OCI-LY7 (cell line): ENCODE results near the gene ANO10. TPM values are rescaled to one million over a fixed set of nuclear protein-coding genes. Genes with fewer than 3 reads are reported as not detected.
"Not testable (repeated sequence)": the region's sequence is repeated elsewhere in the genome, so short reads cannot be mapped to it uniquely, and the experiment has no call there.

ENCODE experiments used
- BruUV-seq: library from RNA; stranded (reverse); fragments of 400-500 nt; replicated peaks from 2 replicates; lab custom pipeline; 2021; lab: Mats Ljungman, UMichigan
- CTCF ChIA-PET: fragments of 300-600 bp; sonication (Branson Sonifier 250); formaldehyde crosslinking; loops from one replicate; lab custom pipeline; 2022; ENCODE audit warnings: antibody characterized with exemption; ENCODE audit not compliant: unreplicated experiment; lab: Charles Lee
- POLR2A ChIA-PET: fragments of 300-600 bp; sonication (Branson Sonifier 250); formaldehyde crosslinking; loops from one replicate; lab custom pipeline; 2022; ENCODE audit warnings: antibody characterized with exemption; lab: Charles Lee
- DNase-seq: peaks from one replicate; pipeline ENCODE4 v3.0.0-alpha.2; 2015; ENCODE audit warnings: low spot score
- H2AFZ ChIP-seq: fragments of 200-600 bp; sonication (generic), shearing (Covaris generic); 2 replicates; pipeline ENCODE4 v1.6.1; 2014; ENCODE audit warnings: mild to moderate bottlenecking, antibody characterized with exemption, low read length, moderate library complexity
- H3K27ac ChIP-seq: fragments of 200-600 bp; sonication (generic); 2 replicates; pipeline ENCODE4 v1.5.1; 2014; ENCODE audit warnings: mixed run types, low read depth, mild to moderate bottlenecking, moderate library complexity, low read length, inconsistent platforms; ENCODE audit not compliant: poor library complexity, severe bottlenecking
- H3K36me3 ChIP-seq: fragments of 200-600 bp; sonication (generic); 2 replicates; pipeline ENCODE4 v1.6.1; 2014; ENCODE audit warnings: mild to moderate bottlenecking, antibody characterized with exemption, low read length, moderate library complexity, mixed read lengths; ENCODE audit not compliant: insufficient read depth
- H3K4me1 ChIP-seq: fragments of 200-600 bp; sonication (generic); 2 replicates; pipeline ENCODE4 v1.5.1; 2014; ENCODE audit warnings: mild to moderate bottlenecking, low read length; ENCODE audit not compliant: insufficient read depth, poor library complexity, severe bottlenecking
- H3K4me2 ChIP-seq: fragments of 200-600 bp; sonication (generic); 2 replicates; pipeline ENCODE4 v1.6.1; 2014; ENCODE audit warnings: mild to moderate bottlenecking, low read length
- H3K4me3 ChIP-seq: fragments of 200-600 bp; sonication (generic); 2 replicates; pipeline ENCODE4 v1.5.1; 2014; ENCODE audit warnings: mild to moderate bottlenecking, low read depth, low read length; ENCODE audit not compliant: poor library complexity, severe bottlenecking
- H3K79me2 ChIP-seq: fragments of 200-600 bp; sonication (generic); 2 replicates; pipeline ENCODE4 v1.6.1; 2016; ENCODE audit warnings: low read depth, mild to moderate bottlenecking, low read length, moderate library complexity, mixed read lengths; ENCODE audit not compliant: insufficient read depth
- H3K9me2 ChIP-seq: fragments of 200-600 bp; sonication (generic); 2 replicates; pipeline ENCODE4 v1.6.1; 2016; ENCODE audit warnings: mild to moderate bottlenecking, low read length, mixed read lengths; ENCODE audit not compliant: insufficient read depth
- H3K9me3 ChIP-seq: fragments of 200-600 bp; sonication (generic); 2 replicates; pipeline ENCODE4 v1.6.1; 2014; ENCODE audit warnings: mild to moderate bottlenecking, mixed run types, low read length, mixed read lengths
- H4K20me1 ChIP-seq: fragments of 200-600 bp; sonication (generic); 2 replicates; pipeline ENCODE4 v1.6.1; 2014; ENCODE audit warnings: mild to moderate bottlenecking, antibody characterized with exemption, low read length, moderate library complexity, mixed read lengths; ENCODE audit not compliant: insufficient read depth
- CTCF ChIP-seq: fragments of 200-600 bp; sonication (generic); conservative IDR thresholded peaks from 2 replicates; pipeline ENCODE4 v1.5.1; 2014; ENCODE audit warnings: mild to moderate bottlenecking, antibody characterized with exemption, low read length, moderate library complexity, mixed read lengths
- EZH2phosphoT487 ChIP-seq: fragments of 200-600 bp; sonication (generic); IDR thresholded peaks from 2 replicates; pipeline ENCODE4 v1.6.1; 2018; ENCODE audit warnings: low read depth, borderline replicate concordance, mild to moderate bottlenecking, mixed run types, antibody characterized with exemption, low read length, moderate library complexity, mixed read lengths
- intact Hi-C: fragments of 100-400 bp; cut with micrococcal nuclease; formaldehyde crosslinking; loops from one replicate; pipeline ENCODE4 v1.10.0; 2022; ENCODE audit not compliant: unreplicated experiment
- total RNA-seq, 2 experiments: library from RNA; depleted of rRNA in 1 of 2; stranded (reverse); fragments of >200 nt in 1 of 2; shearing (Covaris generic) in 1 of 2; gene quantifications; 2 replicates each; pipeline ENCODE4 v1.2.3, GENCODE V29; 2014 to 2022

Gene ANO10
- total RNA-seq, 2 experiments from 2014 or later: 2.2 to 5.8 TPM

- Histone ChIP-seq H3K4me1 (no peaks in the 10 kb centered on the region), H3K9me3 (no peaks in the 10 kb centered on the region), H3K4me2 (no peak overlapping the region), H4K20me1 (no peaks in the 10 kb centered on the region), H3K4me3 (no peak overlapping the region), H2AFZ (no peak overlapping the region), H3K79me2 (no peaks in the 10 kb centered on the region), H3K36me3 (no peaks in the 10 kb centered on the region), H3K27ac (no peak overlapping the region), H3K9me2 (no peaks in the 10 kb centered on the region)
- TF ChIP-seq CTCF (no peak), EZH2phosphoT487 (no peak)
- ChIA-PET POLR2A (no interaction called here), CTCF (no interaction called here)
- DNase-seq: no peak
- intact Hi-C loops: no loop called here
- no TSS peak for BruUV-seq
Observed at GRCh38 chr3:43461345-43461744, 160.5 kb downstream of the ANO10 start.

GRCh38 chr3:43457038-43457437 is 164.8 kb downstream of the ANO10 start:
- H3K79me2 ChIP-seq, H3K4me2 ChIP-seq, DNase-seq, H3K4me1 ChIP-seq, POLR2A ChIA-PET, H3K9me2 ChIP-seq, H3K4me3 ChIP-seq, CTCF ChIA-PET, H2AFZ ChIP-seq, H3K36me3 ChIP-seq, H3K27ac ChIP-seq, H3K9me3 ChIP-seq, H4K20me1 ChIP-seq, intact Hi-C loops, BruUV-seq: not testable (repeated sequence)

GRCh38 chr3:43455233-43455632 is 166.6 kb downstream of the ANO10 start:
- Histone ChIP-seq H3K27ac (no peak overlapping the region), H3K9me2 (no peaks in the 10 kb centered on the region), H3K4me2 (no peak overlapping the region), H2AFZ (no peak overlapping the region), H3K79me2 (no peaks in the 10 kb centered on the region), H3K4me3 (no peak overlapping the region), H4K20me1 (no peaks in the 10 kb centered on the region), H3K9me3 (no peaks in the 10 kb centered on the region), H3K4me1 (no peaks in the 10 kb centered on the region), H3K36me3 (no peaks in the 10 kb centered on the region)
- ChIA-PET POLR2A (no interaction called here), CTCF (no interaction called here)
- no TSS peak for BruUV-seq
- DNase-seq: no peak
- TF ChIP-seq CTCF: no peak
- intact Hi-C loops: no loop called here
